ENCODE data around the gene PLSCR4. TPM values are rescaled to one million over a fixed set of nuclear protein-coding genes. Genes with fewer than 3 reads are reported as not detected.

Gene PLSCR4
- total and polyA plus RNA-seq, 2 donors (not counting 3 experiments of a cell fraction or from before 2014, with no cell fraction given), result 81.5 to 91.7 TPM

GRCh38 chr3:146153429-146153828, 97.5 kb downstream of the PLSCR4 start:
- dilution Hi-C loops (cut with MboI; ENCODE audit: extremely low pct_ligation_motif_present, low sequenced_read_pairs), result no loop called here

More at GRCh38 chr3:146153429-146153828, 97.5 kb downstream of the PLSCR4 start:
- no peak overlapping the region for H3K4me3 ChIP-seq (replicated peaks in 1 of 3; ENCODE audit: insufficient read depth in 1 of 3, low read depth in 1 of 3, low read length in 3 of 3)
- no TSS peak for BruUV-seq (replicated peaks)
- H3K36me3 ChIP-seq (ENCODE audit: control insufficient read depth in 2 of 2, extremely low read depth in 1 of 2, insufficient read depth in 2 of 2, low read length in 2 of 2), result peaks cover 0 to 11% of the 10 kb centered on the region in 2 experiments
- no peak overlapping the region for H3K9ac ChIP-seq (replicated peaks; ENCODE audit: extremely low read depth, insufficient read depth, low read length)
- H3K27me3 ChIP-seq (ENCODE audit: control insufficient read depth in 2 of 2, insufficient read depth in 2 of 2, low read length in 2 of 2), result no peaks in the 10 kb centered on the region
- ChIA-PET CTCF (interaction anchor here (0.7 to 1.5 kb wide), 4 partner anchors 27 to 88 kb away, joined by 3 to 7 read pairs (median 4); no protein-coding TSS in a partner anchor), POLR2A (interaction anchor here (1.1 kb wide), 1 partner anchor 9 kb away, joined by 3 read pairs; no protein-coding TSS in a partner anchor)
- FAIRE-seq, result no peak
- intact Hi-C loops (cut with micrococcal nuclease), result no loop called here
- no peaks in the 10 kb centered on the region for H3K9me1 ChIP-seq (replicated peaks; ENCODE audit: control insufficient read depth, extremely low read depth, insufficient read depth, low read length)
- no peaks in the 10 kb centered on the region for H3K9me3 ChIP-seq (replicated peaks; ENCODE audit: control insufficient read depth, insufficient read depth, low read length)
- no peak overlapping the region for H3K27ac ChIP-seq (ENCODE audit: insufficient read depth, low read depth, low read length)
- DNase-seq (ENCODE audit: low read depth, low spot score), result no peak
- no peak overlapping the region for H3K4me2 ChIP-seq (ENCODE audit: insufficient read depth, low read length)
- H4K20me1 ChIP-seq (replicated peaks; ENCODE audit: control insufficient read depth, extremely low read depth, insufficient read depth, low read length), result peaks cover 2% of the 10 kb centered on the region
- TF ChIP-seq, protein P1, sequence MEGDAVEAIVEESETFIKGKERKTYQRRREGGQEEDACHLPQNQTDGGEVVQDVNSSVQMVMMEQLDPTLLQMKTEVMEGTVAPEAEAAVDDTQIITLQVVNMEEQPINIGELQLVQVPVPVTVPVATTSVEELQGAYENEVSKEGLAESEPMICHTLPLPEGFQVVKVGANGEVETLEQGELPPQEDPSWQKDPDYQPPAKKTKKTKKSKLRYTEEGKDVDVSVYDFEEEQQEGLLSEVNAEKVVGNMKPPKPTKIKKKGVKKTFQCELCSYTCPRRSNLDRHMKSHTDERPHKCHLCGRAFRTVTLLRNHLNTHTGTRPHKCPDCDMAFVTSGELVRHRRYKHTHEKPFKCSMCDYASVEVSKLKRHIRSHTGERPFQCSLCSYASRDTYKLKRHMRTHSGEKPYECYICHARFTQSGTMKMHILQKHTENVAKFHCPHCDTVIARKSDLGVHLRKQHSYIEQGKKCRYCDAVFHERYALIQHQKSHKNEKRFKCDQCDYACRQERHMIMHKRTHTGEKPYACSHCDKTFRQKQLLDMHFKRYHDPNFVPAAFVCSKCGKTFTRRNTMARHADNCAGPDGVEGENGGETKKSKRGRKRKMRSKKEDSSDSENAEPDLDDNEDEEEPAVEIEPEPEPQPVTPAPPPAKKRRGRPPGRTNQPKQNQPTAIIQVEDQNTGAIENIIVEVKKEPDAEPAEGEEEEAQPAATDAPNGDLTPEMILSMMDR (IDR thresholded peaks at IDR 0.05; ENCODE audit: extremely low read depth in 1 of 2, insufficient read depth in 1 of 2, low read depth in 1 of 2, low read length in 2 of 2), result no peak
- TF ChIP-seq MYC (IDR thresholded peaks at IDR 0.05; ENCODE audit: low read depth, low read length), result no peak
- TF ChIP-seq GATA2 (IDR thresholded peaks at IDR 0.05; ENCODE audit: insufficient read depth, insufficient read length, low read depth, low read length), result no peak
- no peak for TF ChIP-seq EZH2 (IDR thresholded peaks at IDR 0.05; ENCODE audit: borderline replicate concordance, low read depth, low read length, severe bottlenecking)
- no peak for TF ChIP-seq POLR2AphosphoS5 (IDR thresholded peaks at IDR 0.05; ENCODE audit: insufficient read depth, low read depth, low read length)
- TF ChIP-seq POLR2A (IDR thresholded peaks at IDR 0.05; ENCODE audit: low read depth, low read length), result no peak
- TF ChIP-seq, protein P2, sequence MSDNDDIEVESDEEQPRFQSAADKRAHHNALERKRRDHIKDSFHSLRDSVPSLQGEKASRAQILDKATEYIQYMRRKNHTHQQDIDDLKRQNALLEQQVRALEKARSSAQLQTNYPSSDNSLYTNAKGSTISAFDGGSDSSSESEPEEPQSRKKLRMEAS (IDR thresholded peaks at IDR 0.05; ENCODE audit: insufficient read depth, insufficient read length), result no peak
- TF ChIP-seq FOS (IDR thresholded peaks at IDR 0.05; ENCODE audit: borderline replicate concordance, insufficient read depth, low read length), result no peak
- peaks cover 99% of the 10 kb centered on the region for H3K79me2 ChIP-seq (ENCODE audit: control insufficient read depth, insufficient read depth, low read length)
- H2AFZ ChIP-seq (ENCODE audit: low read depth, low read length), result no peak overlapping the region
- peaks cover 32% of the 10 kb centered on the region for H3K4me1 ChIP-seq (ENCODE audit: control insufficient read depth, extremely low read depth, insufficient read depth, low read length)
